A673 (cell line): ENCODE results near the gene JHY. TPM values are rescaled to one million over a fixed set of nuclear protein-coding genes. Genes with fewer than 3 reads are reported as not detected.

ENCODE experiments used
- BruUV-seq: library from RNA; stranded (reverse); fragments of 400-500 nt; replicated peaks from 2 replicates; lab custom pipeline; 2021; lab: Mats Ljungman, UMichigan
- CTCF ChIA-PET: fragments of 300-600 bp; sonication (Branson Sonifier 250); formaldehyde crosslinking; loops from one replicate; lab custom pipeline; 2022; ENCODE audit warnings: antibody characterized with exemption; lab: Charles Lee
- POLR2A ChIA-PET: fragments of 300-600 bp; sonication (Branson Sonifier 250); formaldehyde crosslinking; loops from one replicate; lab custom pipeline; 2022; ENCODE audit warnings: antibody characterized with exemption; ENCODE audit not compliant: low non-redundant PET; lab: Charles Lee
- DNase-seq: peaks from one replicate; pipeline ENCODE4 v3.0.0-alpha.2; 2015; ENCODE audit warnings: low spot score
- H3K27ac ChIP-seq: fragments of 200-600 bp; sonication (generic); 2 replicates; pipeline ENCODE4 v1.5.1; 2016; ENCODE audit warnings: mixed run types, low read depth, mild to moderate bottlenecking, mixed read lengths, antibody characterized with exemption, low read length; ENCODE audit not compliant: poor library complexity, severe bottlenecking
- H3K27me3 ChIP-seq: fragments of 200-600 bp; sonication (generic); replicated peaks from 2 replicates; pipeline ENCODE4 v1.6.1; 2017; ENCODE audit warnings: mixed run types, low read depth, mild to moderate bottlenecking, mixed read lengths, antibody characterized with exemption, low read length; ENCODE audit not compliant: insufficient read depth, poor library complexity
- H3K36me3 ChIP-seq: fragments of 200-600 bp; sonication (generic); 2 replicates; pipeline ENCODE4 v1.6.1; 2016; ENCODE audit warnings: mixed run types, mild to moderate bottlenecking, mixed read lengths, antibody characterized with exemption, low read length; ENCODE audit not compliant: insufficient read depth, poor library complexity, severe bottlenecking
- H3K4me1 ChIP-seq: fragments of 200-600 bp; sonication (generic); 2 replicates; pipeline ENCODE4 v1.6.1; 2017; ENCODE audit warnings: mixed run types, mild to moderate bottlenecking, mixed read lengths, antibody characterized with exemption, low read length; ENCODE audit not compliant: insufficient read depth, poor library complexity, severe bottlenecking
- H3K4me3 ChIP-seq: fragments of 200-600 bp; sonication (generic); 2 replicates; pipeline ENCODE4 v1.5.1; 2016; ENCODE audit warnings: low read depth, mixed run types, mild to moderate bottlenecking, mixed read lengths, low read length; ENCODE audit not compliant: poor library complexity, severe bottlenecking
- H3K9me3 ChIP-seq: fragments of 200-600 bp; sonication (generic); 2 replicates; pipeline ENCODE4 v1.6.1; 2016; ENCODE audit warnings: mixed run types, low read depth, mild to moderate bottlenecking, mixed read lengths, antibody characterized with exemption, low read length; ENCODE audit not compliant: poor library complexity, severe bottlenecking
- EZH2 ChIP-seq: fragments of 200-600 bp; sonication (generic); IDR thresholded peaks from 2 replicates; pipeline ENCODE4 v1.6.1; 2017; ENCODE audit warnings: borderline replicate concordance, low read depth, mild to moderate bottlenecking, mixed read lengths, antibody characterized with exemption, low read length; ENCODE audit not compliant: poor library complexity, severe bottlenecking
- intact Hi-C: fragments of 100-400 bp; cut with micrococcal nuclease; formaldehyde crosslinking; loops from one replicate; pipeline ENCODE4 v1.10.0; 2022; ENCODE audit not compliant: unreplicated experiment
- total RNA-seq: library from RNA; stranded (reverse); gene quantifications from 2 replicates; pipeline ENCODE4 v1.2.3, GENCODE V29; 2021
- TF ChIP-seq, protein P1 (sequence below): fragments of 300-800, 200-600 bp; sonication (generic); conservative IDR thresholded peaks from 2 replicates; pipeline ENCODE4 v1.5.1; 2017; ENCODE audit warnings: low read depth, mild to moderate bottlenecking, antibody characterized with exemption, low read length, moderate library complexity, mixed read lengths

JHY gene
- total RNA-seq, 1 experiment from 2014 or later = 4.4 TPM

GRCh38 chr11:122917311-122917710 is 34.8 kb downstream of the JHY start:
- POLR2A ChIA-PET = no interaction called here

GRCh38 chr11:122918734-122919133 is 36.2 kb downstream of the JHY start:
- Histone ChIP-seq H3K9me3 (no peaks in the 10 kb centered on the region), H3K27ac (no peak overlapping the region), H3K4me1 (no peaks in the 10 kb centered on the region), H3K27me3 (no peaks in the 10 kb centered on the region), H3K36me3 (no peaks in the 10 kb centered on the region), H3K4me3 (no peak overlapping the region)
- ChIA-PET CTCF (no interaction called here), POLR2A (no interaction called here)
- TF ChIP-seq EZH2 = no peak
- TF ChIP-seq, protein P1, sequence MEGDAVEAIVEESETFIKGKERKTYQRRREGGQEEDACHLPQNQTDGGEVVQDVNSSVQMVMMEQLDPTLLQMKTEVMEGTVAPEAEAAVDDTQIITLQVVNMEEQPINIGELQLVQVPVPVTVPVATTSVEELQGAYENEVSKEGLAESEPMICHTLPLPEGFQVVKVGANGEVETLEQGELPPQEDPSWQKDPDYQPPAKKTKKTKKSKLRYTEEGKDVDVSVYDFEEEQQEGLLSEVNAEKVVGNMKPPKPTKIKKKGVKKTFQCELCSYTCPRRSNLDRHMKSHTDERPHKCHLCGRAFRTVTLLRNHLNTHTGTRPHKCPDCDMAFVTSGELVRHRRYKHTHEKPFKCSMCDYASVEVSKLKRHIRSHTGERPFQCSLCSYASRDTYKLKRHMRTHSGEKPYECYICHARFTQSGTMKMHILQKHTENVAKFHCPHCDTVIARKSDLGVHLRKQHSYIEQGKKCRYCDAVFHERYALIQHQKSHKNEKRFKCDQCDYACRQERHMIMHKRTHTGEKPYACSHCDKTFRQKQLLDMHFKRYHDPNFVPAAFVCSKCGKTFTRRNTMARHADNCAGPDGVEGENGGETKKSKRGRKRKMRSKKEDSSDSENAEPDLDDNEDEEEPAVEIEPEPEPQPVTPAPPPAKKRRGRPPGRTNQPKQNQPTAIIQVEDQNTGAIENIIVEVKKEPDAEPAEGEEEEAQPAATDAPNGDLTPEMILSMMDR = no peak
- BruUV-seq = no TSS peak
- DNase-seq = no peak
- intact Hi-C loops = no loop called here

More at GRCh38 chr11:122917311-122917710, 34.8 kb downstream of the JHY start:
- intact Hi-C loops = no loop called here
- DNase-seq = no peak
- H3K36me3 ChIP-seq = no peaks in the 10 kb centered on the region
- BruUV-seq = no TSS peak
- no peaks in the 10 kb centered on the region for H3K9me3 ChIP-seq
- TF ChIP-seq EZH2 = no peak
- TF ChIP-seq, protein P1 = no peak
- H3K27me3 ChIP-seq = no peaks in the 10 kb centered on the region
- no peak overlapping the region for H3K27ac ChIP-seq
- no peak overlapping the region for H3K4me3 ChIP-seq
- CTCF ChIA-PET = no interaction called here
- H3K4me1 ChIP-seq = no peaks in the 10 kb centered on the region

DNA sequence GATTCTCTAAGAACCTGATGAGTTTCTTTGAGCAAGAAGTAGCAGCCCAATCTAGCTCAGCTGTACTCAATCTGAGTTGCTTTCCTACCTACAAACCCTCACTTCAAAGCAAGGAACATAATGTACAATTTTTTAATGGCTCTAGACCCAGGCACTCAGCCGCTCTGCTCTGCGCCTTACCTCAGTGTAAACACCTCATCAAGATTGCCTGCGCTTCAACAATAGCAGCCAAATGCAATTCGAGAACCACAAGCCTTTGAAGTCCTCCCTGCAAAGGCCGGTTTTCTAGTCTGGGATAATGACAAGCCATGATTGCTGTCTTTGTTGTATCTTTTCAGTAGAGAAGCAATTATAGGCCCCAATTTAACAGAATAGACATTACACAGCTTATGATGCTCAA is 38.0 kb downstream of the JHY start:
- Histone ChIP-seq H3K9me3 (no peaks in the 10 kb centered on the region), H3K36me3 (no peaks in the 10 kb centered on the region), H3K27ac (no peak overlapping the region), H3K4me3 (no peak overlapping the region), H3K4me1 (no peaks in the 10 kb centered on the region), H3K27me3 (no peaks in the 10 kb centered on the region)
- no peak for DNase-seq
- intact Hi-C loops = no loop called here
- no TSS peak for BruUV-seq
- POLR2A ChIA-PET = interaction anchor here (0.6 kb wide), 1 partner anchor 1143 kb away, joined by 4 read pairs; no protein-coding TSS in a partner anchor
- no peak for TF ChIP-seq EZH2
- TF ChIP-seq, protein P1 = no peak
- CTCF ChIA-PET = no interaction called here
